Measurements from ENCODE around the gene PCDHGB3.
"Not testable (repeated sequence)": the region's sequence is repeated elsewhere in the genome, so short reads cannot be mapped to it uniquely, and the experiment has no call there.

DNA sequence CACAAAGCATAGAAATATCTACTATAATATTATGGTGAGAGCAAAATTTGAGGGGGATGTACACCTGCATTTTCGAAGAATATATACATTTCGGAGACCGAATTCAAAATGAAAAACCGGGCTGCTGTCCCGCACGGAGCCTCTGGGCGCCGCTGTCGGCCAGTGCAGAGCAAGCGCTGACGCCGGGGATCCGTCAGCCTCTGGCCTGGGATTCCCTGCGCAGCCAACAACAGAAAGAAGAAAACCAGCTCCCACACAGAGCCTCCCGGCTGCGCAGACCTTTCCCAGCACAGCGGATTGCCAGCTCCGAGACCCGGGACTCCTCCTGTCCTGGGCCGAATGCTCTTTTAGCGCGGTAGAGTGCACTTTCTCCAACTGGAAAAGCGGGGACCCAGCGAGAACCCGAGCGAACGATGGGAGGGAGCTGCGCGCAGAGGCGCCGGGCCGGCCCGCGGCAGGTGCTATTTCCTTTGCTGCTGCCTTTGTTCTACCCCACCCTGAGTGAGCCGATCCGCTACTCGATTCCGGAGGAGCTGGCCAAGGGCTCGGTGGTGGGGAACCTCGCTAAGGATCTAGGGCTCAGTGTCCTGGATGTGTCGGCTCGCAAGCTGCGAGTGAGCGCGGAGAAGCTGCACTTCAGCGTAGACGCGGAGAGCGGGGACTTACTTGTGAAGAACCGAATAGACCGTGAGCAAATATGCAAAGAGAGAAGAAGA lies 37.9 kb downstream of the PCDHGB3 start, which contains the start of gene PCDHGB6:
- TF ChIP-seq POLR2A (IDR thresholded peaks at IDR 0.05): not testable (repeated sequence)
- TF ChIP-seq, protein P1, sequence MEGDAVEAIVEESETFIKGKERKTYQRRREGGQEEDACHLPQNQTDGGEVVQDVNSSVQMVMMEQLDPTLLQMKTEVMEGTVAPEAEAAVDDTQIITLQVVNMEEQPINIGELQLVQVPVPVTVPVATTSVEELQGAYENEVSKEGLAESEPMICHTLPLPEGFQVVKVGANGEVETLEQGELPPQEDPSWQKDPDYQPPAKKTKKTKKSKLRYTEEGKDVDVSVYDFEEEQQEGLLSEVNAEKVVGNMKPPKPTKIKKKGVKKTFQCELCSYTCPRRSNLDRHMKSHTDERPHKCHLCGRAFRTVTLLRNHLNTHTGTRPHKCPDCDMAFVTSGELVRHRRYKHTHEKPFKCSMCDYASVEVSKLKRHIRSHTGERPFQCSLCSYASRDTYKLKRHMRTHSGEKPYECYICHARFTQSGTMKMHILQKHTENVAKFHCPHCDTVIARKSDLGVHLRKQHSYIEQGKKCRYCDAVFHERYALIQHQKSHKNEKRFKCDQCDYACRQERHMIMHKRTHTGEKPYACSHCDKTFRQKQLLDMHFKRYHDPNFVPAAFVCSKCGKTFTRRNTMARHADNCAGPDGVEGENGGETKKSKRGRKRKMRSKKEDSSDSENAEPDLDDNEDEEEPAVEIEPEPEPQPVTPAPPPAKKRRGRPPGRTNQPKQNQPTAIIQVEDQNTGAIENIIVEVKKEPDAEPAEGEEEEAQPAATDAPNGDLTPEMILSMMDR (IDR thresholded peaks at IDR 0.05): peak; percentile 7 to 51
